NB4 (cell line): ENCODE data around the gene TSHZ2.

Experiments
- MYC ChIP-seq: IDR thresholded peaks from 2 replicates; pipeline ENCODE4 v1.6.1; 2011; ENCODE audit warnings: low read depth, low read length
- POLR2A ChIP-seq: IDR thresholded peaks from 2 replicates; pipeline ENCODE4 v1.6.1; 2011; ENCODE audit warnings: mild to moderate bottlenecking; ENCODE audit not compliant: insufficient read length; ENCODE audit errors: extremely low read depth
- TF ChIP-seq, protein P1 (sequence below): IDR thresholded peaks from one replicate; pipeline ENCODE4 v1.5.1; 2012; ENCODE audit warnings: low read depth, low read length
- TF ChIP-seq, protein P2 (sequence below): IDR thresholded peaks from 2 replicates; pipeline ENCODE4 v1.6.1; 2011; ENCODE audit warnings: low read depth, low read length

DNA sequence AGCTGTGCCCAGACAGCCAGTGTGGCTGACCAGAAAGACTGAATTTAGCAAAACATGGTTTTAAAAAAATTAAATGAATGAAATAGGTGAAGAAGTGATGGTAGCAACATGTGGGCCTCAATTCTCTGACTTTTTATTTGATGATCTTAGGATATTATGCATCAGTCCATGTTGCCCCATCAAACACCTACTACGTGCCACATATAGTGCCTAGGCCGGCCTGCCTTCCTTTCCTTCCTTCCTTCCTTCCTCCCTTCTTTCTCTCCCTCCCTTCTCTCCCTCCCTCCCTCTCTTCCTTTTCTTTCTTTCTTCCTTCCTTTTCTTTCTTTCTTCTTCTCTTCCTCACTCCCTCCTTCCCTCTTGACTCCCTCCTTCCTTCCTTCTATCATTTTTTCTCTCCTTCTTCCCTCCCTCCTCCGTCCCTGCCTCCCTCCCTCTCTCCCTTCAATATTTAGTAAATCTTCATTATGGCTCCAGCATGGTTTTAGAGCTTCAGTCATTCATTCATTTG is 209.8 kb downstream of the TSHZ2 start:
- TF ChIP-seq, protein P1, sequence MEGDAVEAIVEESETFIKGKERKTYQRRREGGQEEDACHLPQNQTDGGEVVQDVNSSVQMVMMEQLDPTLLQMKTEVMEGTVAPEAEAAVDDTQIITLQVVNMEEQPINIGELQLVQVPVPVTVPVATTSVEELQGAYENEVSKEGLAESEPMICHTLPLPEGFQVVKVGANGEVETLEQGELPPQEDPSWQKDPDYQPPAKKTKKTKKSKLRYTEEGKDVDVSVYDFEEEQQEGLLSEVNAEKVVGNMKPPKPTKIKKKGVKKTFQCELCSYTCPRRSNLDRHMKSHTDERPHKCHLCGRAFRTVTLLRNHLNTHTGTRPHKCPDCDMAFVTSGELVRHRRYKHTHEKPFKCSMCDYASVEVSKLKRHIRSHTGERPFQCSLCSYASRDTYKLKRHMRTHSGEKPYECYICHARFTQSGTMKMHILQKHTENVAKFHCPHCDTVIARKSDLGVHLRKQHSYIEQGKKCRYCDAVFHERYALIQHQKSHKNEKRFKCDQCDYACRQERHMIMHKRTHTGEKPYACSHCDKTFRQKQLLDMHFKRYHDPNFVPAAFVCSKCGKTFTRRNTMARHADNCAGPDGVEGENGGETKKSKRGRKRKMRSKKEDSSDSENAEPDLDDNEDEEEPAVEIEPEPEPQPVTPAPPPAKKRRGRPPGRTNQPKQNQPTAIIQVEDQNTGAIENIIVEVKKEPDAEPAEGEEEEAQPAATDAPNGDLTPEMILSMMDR = no peak
- TF ChIP-seq POLR2A (no peak), MYC (no peak)
- TF ChIP-seq, protein P2, sequence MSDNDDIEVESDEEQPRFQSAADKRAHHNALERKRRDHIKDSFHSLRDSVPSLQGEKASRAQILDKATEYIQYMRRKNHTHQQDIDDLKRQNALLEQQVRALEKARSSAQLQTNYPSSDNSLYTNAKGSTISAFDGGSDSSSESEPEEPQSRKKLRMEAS = no peak
